GM23338 (cell line): Measurements from ENCODE around the gene FOXJ3. TPM values are rescaled to one million over a fixed set of nuclear protein-coding genes. Genes with fewer than 3 reads are reported as not detected.

ENCODE experiments used
- ATAC-seq: fragments of 200-7000 bp; cut with Tn5 transposase; 3 replicates; pipeline ENCODE4 v1.9.1; 2020
- DNase-seq: peaks from one replicate; pipeline ENCODE4 v3.0.0-alpha.2; 2015; ENCODE audit warnings: low spot score
- H2AFZ ChIP-seq: fragments of 200-600 bp; sonication (generic); 2 replicates; pipeline ENCODE4 v1.8.0; 2016; ENCODE audit warnings: antibody characterized with exemption, mild to moderate bottlenecking, moderate library complexity
- H3F3A ChIP-seq: fragments of 200-600 bp; sonication (generic); replicated peaks from 2 replicates; pipeline ENCODE4 v1.8.0; 2017; ENCODE audit warnings: antibody characterized with exemption, mixed run types, low read depth
- H3K27ac ChIP-seq: fragments of 200-600 bp; sonication (generic); 2 replicates; pipeline ENCODE4 v1.6.1; 2016; ENCODE audit warnings: low read depth
- H3K27me3 ChIP-seq: fragments of 200-600 bp; sonication (generic); 2 replicates; pipeline ENCODE4 v1.8.0; 2016; ENCODE audit warnings: mild to moderate bottlenecking, mixed run types, moderate library complexity; ENCODE audit not compliant: insufficient read depth
- H3K36me3 ChIP-seq: fragments of 200-600 bp; sonication (generic); 2 replicates; pipeline ENCODE4 v1.8.0; 2016; ENCODE audit warnings: mild to moderate bottlenecking; ENCODE audit not compliant: insufficient read depth
- H3K4me1 ChIP-seq: fragments of 200-600 bp; sonication (generic); 2 replicates; pipeline ENCODE4 v1.8.0; 2016; ENCODE audit warnings: mild to moderate bottlenecking, moderate library complexity; ENCODE audit not compliant: insufficient read depth
- H3K4me2 ChIP-seq: fragments of 200-600 bp; sonication (generic); 2 replicates; pipeline ENCODE4 v1.7.1; 2017; ENCODE audit warnings: mixed run types
- H3K4me3 ChIP-seq: fragments of 200-600 bp; sonication (generic); 2 replicates; pipeline ENCODE4 v1.6.1; 2016; ENCODE audit warnings: mixed run types
- H3K79me2 ChIP-seq: fragments of 200-600 bp; sonication (generic); replicated peaks from 2 replicates; pipeline ENCODE4 v1.8.0; 2017; ENCODE audit warnings: mild to moderate bottlenecking; ENCODE audit not compliant: insufficient read depth
- H3K9me2 ChIP-seq: fragments of 200-600 bp; sonication (generic); 2 replicates; pipeline ENCODE4 v1.8.0; 2017; ENCODE audit not compliant: insufficient read depth
- H4K20me1 ChIP-seq: fragments of 200-600 bp; sonication (generic); replicated peaks from 2 replicates; pipeline ENCODE4 v1.8.0; 2017; ENCODE audit warnings: mild to moderate bottlenecking; ENCODE audit not compliant: insufficient read depth
- H3K27ac Mint-ChIP-seq: 2 replicates; pipeline ENCODE4 v1.8.0; 2020; ENCODE audit warnings: inconsistent platforms, mild to moderate bottlenecking, moderate library complexity, mixed read lengths
- H3K27me3 Mint-ChIP-seq: 3 replicates; pipeline ENCODE4 v1.8.0; 2022; ENCODE audit warnings: low read depth, mild to moderate bottlenecking, moderate library complexity, mixed read lengths, inconsistent platforms; ENCODE audit not compliant: insufficient read depth, poor library complexity
- H3K36me3 Mint-ChIP-seq: 3 replicates; pipeline ENCODE4 v1.8.0; 2021; ENCODE audit warnings: low read depth, mild to moderate bottlenecking, inconsistent platforms, moderate library complexity, mixed read lengths
- H3K4me1 Mint-ChIP-seq: 3 replicates; pipeline ENCODE4 v1.8.0; 2020; ENCODE audit warnings: mild to moderate bottlenecking, inconsistent platforms, mixed read lengths
- H3K4me3 Mint-ChIP-seq: 3 replicates; pipeline ENCODE4 v1.8.0; 2021; ENCODE audit warnings: moderate library complexity, mild to moderate bottlenecking, inconsistent platforms, mixed read lengths
- H3K9me3 Mint-ChIP-seq: 3 replicates; pipeline ENCODE4 v1.8.0; 2020; ENCODE audit warnings: moderate library complexity, mild to moderate bottlenecking, inconsistent platforms, mixed read lengths
- CREB1 ChIP-seq: fragments of 250-450 bp; sonication (Bioruptor Pico); IDR thresholded peaks from 2 replicates; pipeline ENCODE4 v1.5.0; 2020; ENCODE audit warnings: low read depth, mild to moderate bottlenecking, moderate library complexity
- CTCF ChIP-seq, 2 experiments: fragments of 200-600 bp in 1 of 2; sonication (generic) in 1 of 2; conservative IDR thresholded peaks; 2 replicates each; pipeline versions ENCODE4 v1.5.1 to v1.6.1; 2016 to 2017; ENCODE audit warnings: antibody characterized with exemption in 2 of 2, low read depth in 2 of 2, mild to moderate bottlenecking in 2 of 2, moderate library complexity in 1 of 2
- ETS1 ChIP-seq: IDR thresholded peaks from 2 replicates; pipeline ENCODE4 v1.6.1; 2016; ENCODE audit warnings: antibody characterized with exemption
- EZH2 ChIP-seq: fragments of 200-600 bp; sonication (generic); IDR thresholded peaks from one replicate; pipeline ENCODE4 v1.8.0; 2017; ENCODE audit warnings: antibody characterized with exemption, mild to moderate bottlenecking, low read depth; ENCODE audit not compliant: unreplicated experiment
- EZH2phosphoT487 ChIP-seq: fragments of 200-600 bp; sonication (generic); IDR thresholded peaks from one replicate; pipeline ENCODE4 v1.8.1; 2018; ENCODE audit warnings: antibody characterized with exemption; ENCODE audit not compliant: unreplicated experiment
- JUNB ChIP-seq: IDR thresholded peaks from one replicate; pipeline ENCODE4 v1.6.1; 2016; ENCODE audit warnings: antibody characterized with exemption; ENCODE audit not compliant: unreplicated experiment
- POLR2AphosphoS5 ChIP-seq: IDR thresholded peaks from 2 replicates; pipeline ENCODE4 v1.6.1; 2016; ENCODE audit warnings: antibody characterized with exemption, low read depth
- STAT1 ChIP-seq: IDR thresholded peaks from one replicate; pipeline ENCODE4 v1.6.1; 2016; ENCODE audit warnings: antibody characterized with exemption; ENCODE audit not compliant: unreplicated experiment
- ZNF331 ChIP-seq: fragments of 250-450 bp; sonication (Bioruptor Pico); IDR thresholded peaks from 2 replicates; pipeline ENCODE4 v1.5.0; 2020; ENCODE audit warnings: low read depth, mild to moderate bottlenecking, moderate library complexity
- polyA plus RNA-seq: library from polyadenylated mRNA; unstranded; fragments of >200 nt; fragmentation: Nextera tagmentation; extraction: Ambion mirVana; gene quantifications from 2 replicates; pipeline ENCODE4 v1.2.1, GENCODE V29; 2016
- total RNA-seq: library from RNA; depleted of rRNA; stranded (reverse); fragments of >200 nt; shearing (Covaris generic); gene quantifications from 2 replicates; pipeline ENCODE4 v1.2.3, GENCODE V29; 2014

Gene FOXJ3
- total and polyA plus RNA-seq, 2 experiments from 2014 or later, result 36.6 to 53.3 TPM

DNA sequence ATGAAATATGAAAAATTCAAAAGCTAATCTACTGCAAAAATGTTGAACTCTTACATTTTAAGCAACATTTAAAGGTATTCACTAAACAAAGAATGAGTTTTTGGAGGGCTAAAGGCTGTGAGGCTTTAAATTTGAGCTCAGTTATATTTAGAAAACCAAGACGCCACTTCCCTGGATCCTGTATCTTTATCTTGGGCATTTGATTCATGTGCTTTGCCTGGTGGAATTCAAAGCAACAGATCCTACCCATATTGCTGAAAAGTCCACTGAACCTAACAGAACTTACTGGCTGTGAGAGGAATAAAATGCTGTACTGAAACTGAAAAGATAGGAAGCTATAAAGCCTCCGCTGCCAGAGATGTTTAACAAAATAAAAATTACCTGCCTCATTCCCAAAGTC, 14.3 kb downstream of the FOXJ3 start:
- Histone ChIP-seq H3K4me3 (no peak overlapping the region), H3K9me2 (no peaks in the 10 kb centered on the region), H3F3A (no peaks in the 10 kb centered on the region), H3K4me2 (no peak overlapping the region), H3K4me1 (peaks cover 15% of the 10 kb centered on the region), H3K27ac (no peak overlapping the region), H3K79me2 (peaks cover 98% of the 10 kb centered on the region), H3K27me3 (no peaks in the 10 kb centered on the region), H2AFZ (no peak overlapping the region), H4K20me1 (peaks cover 78% of the 10 kb centered on the region), H3K36me3 (no peaks in the 10 kb centered on the region)
- H3K9me3 Mint-ChIP-seq, result no peaks in the 10 kb centered on the region
- no peak for ATAC-seq
- no peak overlapping the region for H3K27ac Mint-ChIP-seq
- no peaks in the 10 kb centered on the region for H3K36me3 Mint-ChIP-seq
- H3K27me3 Mint-ChIP-seq, result no peaks in the 10 kb centered on the region
- peaks cover 39% of the 10 kb centered on the region for H3K4me1 Mint-ChIP-seq
- TF ChIP-seq CTCF (conservative IDR thresholded peaks at IDR 0.05; ENCODE audit: low read depth in 2 of 2), result no peak
- TF ChIP-seq EZH2phosphoT487, result no peak
- TF ChIP-seq ETS1, result no peak
- H3K4me3 Mint-ChIP-seq, result no peak overlapping the region
- no peak for DNase-seq

DNA sequence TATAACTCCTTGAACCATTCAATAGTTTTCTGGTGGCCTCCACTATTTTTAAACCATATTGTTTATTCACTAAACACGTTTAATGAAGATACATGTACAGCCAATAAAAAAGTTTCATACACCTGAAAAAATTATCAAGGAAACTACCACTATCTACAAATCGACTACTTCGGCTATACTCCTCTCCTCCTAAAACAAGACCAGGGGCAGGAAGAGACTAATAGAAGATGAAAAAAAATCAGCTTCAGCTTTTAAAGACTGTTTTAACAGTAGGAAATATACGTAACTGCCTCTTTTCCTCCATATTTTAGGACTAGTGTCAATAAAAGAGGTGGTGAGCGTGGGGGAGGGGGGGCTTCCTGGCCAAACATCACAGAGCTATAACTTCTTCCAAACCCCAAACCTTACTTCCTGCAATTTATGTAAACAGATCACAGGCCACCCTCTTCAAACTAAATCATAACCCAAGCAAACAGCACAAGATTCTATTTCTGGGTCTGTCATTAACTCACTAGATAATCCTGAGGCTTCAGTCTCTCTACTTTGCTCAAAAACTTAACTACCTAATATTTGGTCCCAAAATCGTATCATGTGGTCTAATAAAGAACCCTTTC, 15.1 kb downstream of the FOXJ3 start:
- DNase-seq, result no peak
- H2AFZ ChIP-seq, result no peak overlapping the region
- peaks cover 98% of the 10 kb centered on the region for H3K79me2 ChIP-seq
- peaks cover 15% of the 10 kb centered on the region for H3K4me1 ChIP-seq
- Mint-ChIP-seq H3K27ac (no peak overlapping the region), H3K4me1 (peaks cover 45% of the 10 kb centered on the region), H3K36me3 (no peaks in the 10 kb centered on the region), H3K27me3 (no peaks in the 10 kb centered on the region), H3K4me3 (no peak overlapping the region), H3K9me3 (no peaks in the 10 kb centered on the region)
- ATAC-seq, result no peak
- no peaks in the 10 kb centered on the region for H3F3A ChIP-seq
- peaks cover 79% of the 10 kb centered on the region for H4K20me1 ChIP-seq
- no peak for TF ChIP-seq STAT1
- no peaks in the 10 kb centered on the region for H3K9me2 ChIP-seq
- no peak overlapping the region for H3K4me3 ChIP-seq
- H3K27ac ChIP-seq, result no peak overlapping the region
- no peaks in the 10 kb centered on the region for H3K27me3 ChIP-seq
- no peak overlapping the region for H3K4me2 ChIP-seq
- H3K36me3 ChIP-seq, result no peaks in the 10 kb centered on the region

GRCh38 chr1:42319128-42319851, 15.7 kb downstream of the FOXJ3 start:
- no peaks in the 10 kb centered on the region for H3K9me3 Mint-ChIP-seq
- peaks cover 77% of the 10 kb centered on the region for H4K20me1 ChIP-seq
- H3K4me3 ChIP-seq, result no peak overlapping the region
- H3K36me3 ChIP-seq, result no peaks in the 10 kb centered on the region
- no peak overlapping the region for H3K27ac Mint-ChIP-seq
- H3K4me2 ChIP-seq, result no peak overlapping the region
- H3K36me3 Mint-ChIP-seq, result no peaks in the 10 kb centered on the region
- H3K79me2 ChIP-seq, result peaks cover 98% of the 10 kb centered on the region
- H3K4me1 ChIP-seq, result peaks cover 15% of the 10 kb centered on the region
- H3F3A ChIP-seq, result no peaks in the 10 kb centered on the region
- H3K27me3 ChIP-seq, result no peaks in the 10 kb centered on the region
- H3K4me3 Mint-ChIP-seq, result no peak overlapping the region
- H3K9me2 ChIP-seq, result no peaks in the 10 kb centered on the region
- H3K27ac ChIP-seq, result no peak overlapping the region
- no peak overlapping the region for H2AFZ ChIP-seq
- H3K27me3 Mint-ChIP-seq, result peaks cover 2% of the 10 kb centered on the region
- DNase-seq (no peak), ATAC-seq (no peak)
- peaks cover 51% of the 10 kb centered on the region for H3K4me1 Mint-ChIP-seq
- no peak for TF ChIP-seq EZH2
- no peak for TF ChIP-seq ETS1
- TF ChIP-seq CTCF (conservative IDR thresholded peaks at IDR 0.05; ENCODE audit: low read depth in 2 of 2), result no peak
- no peak for TF ChIP-seq CREB1 (CRISPR knock-in tag)
- TF ChIP-seq EZH2phosphoT487, result no peak
- TF ChIP-seq POLR2AphosphoS5, result no peak
- no peak for TF ChIP-seq JUNB
- no peak for TF ChIP-seq STAT1
- TF ChIP-seq ZNF331 (CRISPR knock-in tag), result no peak
